B cell (primary cell): ENCODE data around the gene DIS3L2. TPM values are rescaled to one million over a fixed set of nuclear protein-coding genes. Genes with fewer than 3 reads are reported as not detected.

Experiments used
- ATAC-seq: fragments of 200-7000 bp; cut with Tn5 transposase; one replicate; pipeline ENCODE4 v1.10.0; 2021; ENCODE audit warnings: low read depth, mild to moderate bottlenecking, moderate number of reproducible peaks, moderate library complexity
- CTCF ChIA-PET: fragments of 350-600 bp; sonication (Branson Sonifier 250); formaldehyde crosslinking; loops from one replicate; lab custom pipeline; 2021; ENCODE audit warnings: antibody characterized with exemption, inconsistent platforms; lab: Charles Lee
- POLR2A ChIA-PET: fragments of 350-600 bp; sonication (Branson Sonifier 250); formaldehyde crosslinking; loops from one replicate; lab custom pipeline; 2021; ENCODE audit warnings: antibody characterized with exemption; lab: Charles Lee
- DNase-seq: peaks from one replicate; pipeline ENCODE4 v3.0.0; 2013
- H2AFZ ChIP-seq: 2 replicates; pipeline ENCODE4 v1.6.1; 2012; ENCODE audit warnings: mild to moderate bottlenecking, low read depth, low read length; ENCODE audit not compliant: insufficient read depth, poor library complexity, severe bottlenecking
- H3K27ac ChIP-seq, 2 donors: 1 replicate in 1 of 2; 2 replicates in 1 of 2; pipeline ENCODE4 v1.5.1; 2012 to 2013; ENCODE audit warnings: low read length in 2 of 2, mild to moderate bottlenecking in 2 of 2, moderate library complexity in 1 of 2
- H3K27me3 ChIP-seq, 4 experiments: fragments of 200-600 bp in 1 of 4; sonication (generic) in 1 of 4; replicated peaks in 1 of 4; 1 replicate in 2 of 4; 2 replicates in 2 of 4; pipeline versions ENCODE4 v1.6.1 to v1.7.0; 2013 to 2016; ENCODE audit warnings: low read length in 3 of 4, mild to moderate bottlenecking in 2 of 4, mixed read lengths in 1 of 4, moderate library complexity in 1 of 4; ENCODE audit not compliant: insufficient read depth in 4 of 4, control insufficient read depth in 3 of 4; ENCODE audit errors: control extremely low read depth in 1 of 4
- H3K36me3 ChIP-seq, 2 experiments: replicated peaks in 1 of 2; 1 replicate in 1 of 2; 2 replicates in 1 of 2; pipeline versions ENCODE4 v1.6.1 to v1.7.1; 2013; ENCODE audit warnings: low read length in 1 of 2; ENCODE audit not compliant: insufficient read depth in 2 of 2, control insufficient read depth in 1 of 2; ENCODE audit errors: control extremely low read depth in 1 of 2, extremely low read depth in 1 of 2
- H3K4me1 ChIP-seq, 2 donors: fragments of 200-600 bp in 1 of 2; sonication (generic) in 1 of 2; 1 replicate in 1 of 2; 2 replicates in 1 of 2; pipeline versions ENCODE4 v1.5.1 to v1.6.1; 2013 to 2017; ENCODE audit warnings: low read length in 2 of 2; ENCODE audit not compliant: control insufficient read depth in 2 of 2, insufficient read depth in 2 of 2
- H3K4me2 ChIP-seq: replicated peaks from 2 replicates; pipeline ENCODE3; 2012; ENCODE audit warnings: mild to moderate bottlenecking, low read depth, low read length; ENCODE audit not compliant: poor library complexity, severe bottlenecking
- H3K4me3 ChIP-seq, 5 experiments: fragments of 200-600 bp in 1 of 5; sonication (generic) in 1 of 5; 1 replicate in 3 of 5; 2 replicates in 2 of 5; pipeline versions ENCODE4 v1.5.1 to v1.7.0; 2011 to 2016; ENCODE audit warnings: low read length in 4 of 5, mild to moderate bottlenecking in 4 of 5, low read depth in 2 of 5, control low read depth in 1 of 5, moderate library complexity in 1 of 5; ENCODE audit not compliant: insufficient read depth in 1 of 5; ENCODE audit errors: control extremely low read depth in 1 of 5, extremely low read depth in 1 of 5
- H3K79me2 ChIP-seq: fragments of 200-600 bp; sonication (generic); one replicate; pipeline ENCODE4 v1.6.0; 2016; ENCODE audit warnings: low read length; ENCODE audit not compliant: control insufficient read depth, insufficient read depth
- H3K9ac ChIP-seq: fragments of 200-600 bp; sonication (generic); 2 replicates; pipeline ENCODE4 v1.6.1; 2017; ENCODE audit warnings: mild to moderate bottlenecking, low read length, moderate library complexity
- H3K9me3 ChIP-seq, 3 donors: one replicate each; pipeline versions ENCODE4 v1.6.1 to v1.7.1; 2013; ENCODE audit warnings: low read length in 2 of 3; ENCODE audit not compliant: control insufficient read depth in 2 of 3, insufficient read depth in 1 of 3; ENCODE audit errors: control extremely low read depth in 1 of 3
- H4K20me1 ChIP-seq: 2 replicates; pipeline ENCODE4 v1.6.0; 2012; ENCODE audit warnings: mild to moderate bottlenecking, low read length; ENCODE audit not compliant: insufficient read depth, control insufficient read depth, poor library complexity, severe bottlenecking
- H3K27ac Mint-ChIP-seq: one replicate; pipeline ENCODE4 v1.8.0; 2021; ENCODE audit warnings: mixed read lengths
- H3K27me3 Mint-ChIP-seq: one replicate; pipeline ENCODE4 v1.8.0; 2021; ENCODE audit warnings: mixed read lengths
- H3K4me1 Mint-ChIP-seq: one replicate; pipeline ENCODE4 v1.8.0; 2021; ENCODE audit warnings: mixed read lengths
- H3K4me3 Mint-ChIP-seq: one replicate; pipeline ENCODE4 v1.8.0; 2021; ENCODE audit warnings: mixed read lengths
- H3K9me3 Mint-ChIP-seq: one replicate; pipeline ENCODE4 v1.8.0; 2022; ENCODE audit warnings: mixed read lengths; ENCODE audit not compliant: insufficient read depth
- CTCF ChIP-seq: fragments of 200-600 bp; IDR thresholded peaks from one replicate; pipeline ENCODE4 v1.8.0; 2022; ENCODE audit warnings: antibody characterized with exemption, mild to moderate bottlenecking
- EZH2 ChIP-seq: IDR thresholded peaks from 2 replicates; pipeline ENCODE4 v1.6.1; 2012; ENCODE audit warnings: borderline replicate concordance, low read depth, mild to moderate bottlenecking, moderate library complexity, low read length; ENCODE audit not compliant: insufficient read depth, poor library complexity, severe bottlenecking
- WGBS: methylation state at CpG from one replicate; pipeline ENCODE4 v1.1.5; 2013; ENCODE audit warnings: missing lambda C conversion rate; ENCODE audit not compliant: insufficient coverage; 5-methylcytosine and 5-hydroxymethylcytosine counted together
- intact Hi-C: fragments of 100-400 bp; cut with micrococcal nuclease; formaldehyde crosslinking; loops from one replicate; pipeline ENCODE4 v1.10.0; 2022
- polyA plus RNA-seq: library from polyadenylated mRNA; depleted of rRNA; stranded (reverse); fragments of >200 nt; gene quantifications from 2 replicates; pipeline ENCODE4 v1.2.3, GENCODE V29; 2012
- total RNA-seq, 2 donors: library from RNA; stranded (reverse); fragments of 120-200 nt in 1 of 2; gene quantifications; 1 replicate in 1 of 2; 2 replicates in 1 of 2; pipeline versions ENCODE4 v1.2.3 to v1.2.4, GENCODE V29; 2013 to 2022

DIS3L2 gene
- total and polyA plus RNA-seq, 2 donors (not counting 1 experiment from before 2014, with no cell fraction given) = 34.5 to 70.1 TPM

GRCh38 chr2:232073026-232073425 is 111.5 kb downstream of the DIS3L2 start:
- Histone ChIP-seq H3K9ac (no peak overlapping the region), H2AFZ (no peak overlapping the region), H3K27me3 (no peaks in the 10 kb centered on the region), H3K4me2 (no peak overlapping the region), H4K20me1 (peaks cover 4% of the 10 kb centered on the region), H3K4me3 (no peak overlapping the region), H3K27ac (no peak overlapping the region), H3K9me3 (no peaks in the 10 kb centered on the region), H3K79me2 (peaks cover 16% of the 10 kb centered on the region), H3K4me1 (peaks cover 6 to 12% of the 10 kb centered on the region in 2 donors), H3K36me3 (peaks cover 0 to 1% of the 10 kb centered on the region in 2 experiments)
- Mint-ChIP-seq H3K4me1 (peaks cover 34% of the 10 kb centered on the region), H3K4me3 (no peak overlapping the region), H3K9me3 (no peaks in the 10 kb centered on the region), H3K27me3 (no peaks in the 10 kb centered on the region), H3K27ac (no peak overlapping the region)
- no peak for DNase-seq
- intact Hi-C loops = no loop called here
- WGBS = 6% methylated on average over 2 of the region's 4 CpGs
- CTCF ChIA-PET = no interaction called here
- ATAC-seq = no peak
- TF ChIP-seq CTCF (no peak), EZH2 (no peak)
- POLR2A ChIA-PET = no interaction called here

GRCh38 chr2:232073699-232074098 is 112.2 kb downstream of the DIS3L2 start:
- Histone ChIP-seq H3K36me3 (peaks cover 0 to 1% of the 10 kb centered on the region in 2 experiments), H3K9ac (no peak overlapping the region), H2AFZ (no peak overlapping the region), H3K27me3 (no peaks in the 10 kb centered on the region), H3K9me3 (no peaks in the 10 kb centered on the region), H4K20me1 (peaks cover 4% of the 10 kb centered on the region), H3K27ac (no peak overlapping the region), H3K4me3 (no peak overlapping the region), H3K4me1 (peaks cover 6 to 12% of the 10 kb centered on the region in 2 donors), H3K4me2 (no peak overlapping the region), H3K79me2 (peaks cover 14% of the 10 kb centered on the region)
- H3K27me3 Mint-ChIP-seq = no peaks in the 10 kb centered on the region
- WGBS = no CpG with 5 or more reads among the region's 3 CpGs
- no peak for ATAC-seq
- POLR2A ChIA-PET = no interaction called here
- H3K4me3 Mint-ChIP-seq = no peak overlapping the region
- CTCF ChIA-PET = no interaction called here
- no peaks in the 10 kb centered on the region for H3K9me3 Mint-ChIP-seq
- no peak overlapping the region for H3K27ac Mint-ChIP-seq
- no peak for TF ChIP-seq EZH2
- no peak for TF ChIP-seq CTCF
- intact Hi-C loops = no loop called here
- H3K4me1 Mint-ChIP-seq = peaks cover 34% of the 10 kb centered on the region
- DNase-seq = no peak
